G401.6 (cell line): Measurements from ENCODE around the gene DACH1.

ENCODE experiments used
- FAIRE-seq: peaks from 2 replicates; lab custom pipeline; 2012; peaks lifted over from hg19 to GRCh38; lab: Jason Lieb, UNC

Gene DACH1

GRCh38 chr13:71577127-71577526 is 289.9 kb downstream of the DACH1 start:
- no peak for FAIRE-seq

DNA sequence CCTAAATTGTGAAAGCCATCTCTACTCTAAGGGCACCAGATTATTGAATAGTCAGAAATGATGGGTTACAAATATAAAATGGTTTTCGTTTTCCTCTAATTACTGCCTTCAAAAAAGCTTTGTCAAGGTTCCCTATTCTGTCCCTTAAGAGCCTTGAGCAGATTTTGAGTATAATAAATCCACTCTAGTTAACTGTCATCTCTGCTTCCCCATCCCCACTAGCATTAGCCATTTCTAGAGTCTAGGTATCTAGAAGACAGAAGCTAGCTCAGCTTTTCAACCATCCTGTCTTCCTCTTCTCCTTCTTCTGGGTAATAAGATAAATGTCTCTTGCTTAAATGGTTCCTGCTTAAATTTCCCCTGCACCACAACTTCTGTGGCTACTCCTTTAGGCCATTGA is 290.4 kb downstream of the DACH1 start:
- FAIRE-seq, result no peak

DNA sequence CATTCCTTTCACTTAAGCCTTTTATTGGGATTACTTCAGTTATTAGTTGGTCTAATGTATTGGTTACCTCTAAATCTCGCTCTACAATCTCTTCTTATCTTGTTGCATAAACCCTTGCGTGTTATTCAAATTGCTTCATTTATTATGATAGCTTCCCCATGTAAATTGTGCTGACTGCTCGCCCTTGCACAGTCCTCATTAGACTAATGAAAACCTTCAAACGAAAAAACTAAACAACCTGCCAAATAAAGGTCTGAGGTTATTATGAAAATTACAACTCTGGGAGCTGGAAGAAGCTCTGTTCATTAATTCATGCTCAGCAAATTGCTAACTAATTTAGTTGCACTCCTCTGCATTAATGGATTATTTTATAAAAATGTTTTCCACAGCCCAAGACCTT is 320.1 kb downstream of the DACH1 start:
- FAIRE-seq, result no peak

DNA sequence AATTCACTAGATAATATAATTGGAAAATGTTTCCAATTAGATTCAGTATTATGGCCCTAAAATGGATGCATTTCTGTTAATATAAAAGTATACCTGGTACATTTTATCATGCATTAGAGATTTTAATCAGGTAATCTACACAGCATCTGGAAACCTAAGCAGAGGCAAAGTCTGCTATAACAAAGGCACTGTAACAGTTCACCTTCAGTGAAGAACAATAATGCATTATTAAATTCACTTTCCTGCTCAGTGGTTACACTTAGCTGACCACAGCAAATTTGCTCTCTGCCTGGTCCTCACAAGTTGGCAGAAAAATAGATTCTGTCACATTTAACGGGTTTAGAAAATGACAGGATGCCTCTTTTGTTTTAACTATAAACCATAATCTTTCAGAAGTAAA is 326.9 kb downstream of the DACH1 start:
- FAIRE-seq, result no peak

DNA sequence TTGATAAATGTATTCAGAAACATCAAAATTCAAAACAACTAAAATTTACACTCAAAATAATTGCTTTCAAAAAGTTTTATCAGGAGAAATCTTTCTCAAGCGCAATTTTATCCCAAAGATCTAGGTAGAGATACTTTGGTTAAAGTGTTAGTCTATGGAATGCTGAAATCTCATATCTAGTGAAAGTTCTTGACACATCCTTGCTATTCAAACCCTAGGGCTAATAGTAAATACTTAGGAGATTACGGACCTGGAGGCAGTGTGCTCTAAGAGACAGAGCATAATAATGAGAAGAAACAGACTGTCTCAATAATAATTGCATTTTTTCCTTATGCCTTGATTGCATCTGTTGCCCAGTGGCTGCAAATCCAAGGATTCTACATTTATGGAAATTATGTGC is 330.8 kb downstream of the DACH1 start:
- FAIRE-seq, result no peak

GRCh38 chr13:71524613-71525304 is 342.2 kb downstream of the DACH1 start:
- FAIRE-seq, result no peak

- no peak for FAIRE-seq
Measured at GRCh38 chr13:71524245-71524612, 342.8 kb downstream of the DACH1 start.

DNA sequence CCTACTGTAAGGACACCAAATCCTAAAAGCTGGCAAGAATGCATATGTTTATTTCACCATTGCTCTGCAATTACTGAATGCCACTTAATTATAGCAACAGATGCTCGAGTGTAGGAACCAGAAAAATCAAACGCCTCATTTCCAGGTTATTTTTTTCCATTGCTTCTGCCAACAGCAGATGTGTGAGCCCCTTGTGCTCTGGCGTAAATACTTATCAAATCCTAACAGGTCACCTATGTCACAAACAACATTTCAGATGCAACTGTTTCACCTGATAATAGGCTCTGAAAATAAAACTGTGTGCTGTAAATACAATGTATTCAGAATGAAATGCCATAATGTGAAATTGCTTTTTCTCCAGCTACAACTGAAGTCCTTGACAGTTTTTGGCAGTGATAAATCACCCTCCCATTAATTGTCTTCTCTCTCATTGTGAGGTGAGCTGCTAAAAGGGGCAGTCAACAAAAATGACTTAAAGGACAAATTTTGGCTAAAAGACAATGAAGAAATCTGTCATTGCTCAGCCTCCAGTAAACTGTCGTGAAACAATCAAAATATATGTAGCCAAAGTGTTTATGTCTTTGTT is 344.0 kb downstream of the DACH1 start:
- no peak for FAIRE-seq

GRCh38 chr13:71517004-71517403 is 350.0 kb downstream of the DACH1 start:
- no peak for FAIRE-seq

DNA sequence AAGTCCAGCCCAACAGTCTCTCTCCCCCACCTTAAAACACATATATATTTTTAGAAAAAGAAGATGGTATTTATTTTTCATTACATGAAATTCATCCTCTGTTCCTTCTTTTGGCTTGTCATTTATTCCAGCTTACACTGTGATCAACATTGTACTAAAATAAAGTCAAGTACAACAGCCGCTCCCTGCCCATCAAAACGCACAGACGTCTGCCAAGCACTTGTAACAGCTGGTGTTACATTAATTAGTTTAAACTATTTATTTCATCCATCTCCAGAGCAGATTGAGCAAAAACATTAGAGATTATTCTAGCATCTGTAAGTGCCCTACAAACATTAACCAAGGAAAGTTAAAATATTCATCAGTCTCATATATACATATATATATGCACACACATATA is 350.5 kb downstream of the DACH1 start:
- no peak for FAIRE-seq

DNA sequence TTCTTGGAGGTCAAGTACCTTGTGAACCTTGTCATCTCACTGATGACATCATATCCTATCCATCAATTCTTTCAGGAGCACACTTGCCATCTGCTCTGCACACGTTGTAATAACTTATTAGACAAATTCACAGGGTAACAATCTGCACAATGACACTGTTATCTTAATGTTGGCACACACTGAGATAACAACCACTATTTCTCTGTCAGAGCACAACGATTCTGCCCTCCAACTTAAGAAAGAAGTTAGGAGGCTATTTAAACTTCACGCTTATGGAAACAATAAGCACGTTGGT is 351.3 kb downstream of the DACH1 start:
- FAIRE-seq, result no peak

DNA sequence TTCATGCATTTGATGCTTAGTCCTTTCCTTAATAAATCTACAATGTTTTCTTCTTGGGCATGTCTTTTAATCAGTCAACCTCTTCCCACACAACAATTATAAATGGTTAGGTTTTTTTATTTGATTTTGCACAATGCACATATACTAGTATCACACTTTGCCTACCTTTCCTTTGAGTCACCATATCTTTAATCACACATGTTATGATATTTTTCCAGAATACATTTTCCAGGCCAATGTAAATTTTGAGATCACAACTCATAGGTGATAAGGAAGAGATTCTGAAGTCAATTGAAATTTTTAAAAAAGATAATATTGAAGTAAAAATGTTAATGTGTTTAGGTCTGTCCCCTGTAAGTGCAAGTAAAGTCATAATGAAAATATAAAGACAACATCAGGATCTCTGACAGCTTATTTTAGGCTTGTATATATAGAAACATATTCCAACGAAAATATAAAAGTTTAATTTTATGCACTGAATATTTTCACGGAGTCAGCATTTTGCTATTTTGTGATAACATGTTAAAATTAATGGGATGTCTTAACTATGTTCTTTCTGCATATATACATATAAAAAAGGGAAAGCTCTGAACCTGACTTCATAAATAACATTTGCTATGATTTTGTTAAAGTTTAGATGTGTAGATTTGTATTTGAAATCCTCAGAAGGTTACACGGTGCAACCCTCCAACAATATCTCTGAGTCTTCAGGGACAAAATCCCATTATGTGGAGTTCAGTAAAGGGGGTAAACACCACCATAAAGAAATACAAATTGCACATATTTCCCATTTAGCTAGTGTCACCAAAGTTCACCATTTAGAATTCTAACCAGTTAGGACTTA is 351.9 kb downstream of the DACH1 start:
- no peak for FAIRE-seq

DNA sequence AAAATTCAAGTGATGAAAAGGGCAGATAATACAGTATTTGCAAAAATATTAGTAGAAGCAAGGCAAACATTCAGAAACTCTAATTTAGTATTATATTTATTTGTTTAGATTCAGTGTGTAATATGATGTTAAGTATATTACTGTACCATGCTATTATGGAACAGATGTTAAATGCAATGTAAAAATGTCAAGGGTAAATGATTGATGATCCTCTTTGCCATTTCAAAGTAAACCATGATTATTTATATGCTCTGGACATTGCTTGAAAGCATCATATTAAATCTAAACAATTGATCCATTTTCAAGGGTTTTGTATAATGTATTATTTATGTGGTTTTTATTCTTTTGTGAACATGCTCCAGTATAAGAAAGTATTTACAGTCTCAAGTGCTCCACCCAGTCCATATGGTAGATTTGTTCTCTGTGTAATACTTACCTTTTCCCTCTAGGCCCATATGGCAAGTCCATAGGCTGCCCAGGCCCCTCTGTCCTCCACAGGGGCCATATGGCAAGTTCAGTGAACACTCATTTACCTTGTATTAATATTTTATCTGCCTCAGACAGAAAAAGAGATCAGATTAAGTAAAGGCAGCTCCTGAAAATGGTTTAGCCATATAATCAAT is 353.5 kb downstream of the DACH1 start:
- FAIRE-seq, result no peak

DNA sequence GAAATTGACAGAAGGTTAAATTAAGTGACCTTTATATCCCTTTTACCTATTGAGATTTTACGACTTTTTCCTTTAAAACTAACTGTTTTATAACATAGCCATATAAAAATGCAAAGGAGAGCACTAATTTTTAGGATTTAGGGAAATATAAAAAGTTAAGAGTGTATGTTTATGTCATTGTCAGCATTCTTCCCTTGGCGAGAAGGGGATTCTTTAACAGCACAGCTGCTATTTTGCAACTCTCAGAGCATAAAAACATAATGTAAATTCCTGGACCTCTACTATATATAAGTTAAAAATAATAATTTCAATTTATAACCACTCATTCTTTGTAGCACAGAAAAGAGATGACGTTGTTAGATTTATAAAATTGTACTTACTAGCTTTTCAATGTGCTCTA is 363.2 kb downstream of the DACH1 start:
- no peak for FAIRE-seq

GRCh38 chr13:71499944-71500514 is 367.0 kb downstream of the DACH1 start:
- no peak for FAIRE-seq

DNA sequence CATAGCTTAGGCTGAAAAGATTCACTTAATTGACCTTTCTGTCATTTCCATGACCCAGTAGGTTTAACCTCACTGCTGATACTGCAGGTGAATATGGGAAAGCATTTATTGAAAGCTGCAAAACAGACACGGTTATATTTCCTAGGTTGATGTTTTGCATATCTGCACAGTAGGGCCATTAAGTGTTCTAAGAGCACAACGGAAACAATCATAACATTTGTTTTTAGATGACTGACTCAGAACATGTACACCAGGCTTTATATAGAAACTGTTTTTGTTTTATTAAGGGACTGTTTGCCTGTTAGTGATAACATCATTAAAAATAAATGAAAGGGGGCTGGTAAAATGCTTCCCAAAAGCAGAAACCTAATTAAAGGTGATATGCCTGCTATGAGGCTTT is 367.8 kb downstream of the DACH1 start:
- no peak for FAIRE-seq

DNA sequence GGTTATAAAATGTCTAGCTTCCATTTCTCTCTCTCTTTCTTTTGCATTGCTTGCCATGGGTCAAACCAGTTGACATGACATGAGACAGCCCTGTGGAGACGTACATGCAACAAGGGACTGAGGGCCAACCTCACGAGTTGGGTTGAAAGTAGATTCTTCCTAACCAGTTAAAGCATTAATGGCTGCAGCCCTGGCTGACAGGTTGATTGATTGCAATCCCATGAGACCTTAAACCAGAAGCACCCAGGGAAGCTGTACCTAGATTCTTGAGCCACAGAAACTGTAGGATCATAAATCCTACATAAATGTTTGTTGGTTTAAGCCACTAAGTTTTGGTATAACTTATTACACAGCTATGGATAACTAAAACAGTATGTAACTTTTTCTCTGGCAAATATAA is 373.8 kb downstream of the DACH1 start:
- no peak for FAIRE-seq

- FAIRE-seq, result no peak
Measured at GRCh38 chr13:71492346-71492871, 374.6 kb downstream of the DACH1 start.

DNA sequence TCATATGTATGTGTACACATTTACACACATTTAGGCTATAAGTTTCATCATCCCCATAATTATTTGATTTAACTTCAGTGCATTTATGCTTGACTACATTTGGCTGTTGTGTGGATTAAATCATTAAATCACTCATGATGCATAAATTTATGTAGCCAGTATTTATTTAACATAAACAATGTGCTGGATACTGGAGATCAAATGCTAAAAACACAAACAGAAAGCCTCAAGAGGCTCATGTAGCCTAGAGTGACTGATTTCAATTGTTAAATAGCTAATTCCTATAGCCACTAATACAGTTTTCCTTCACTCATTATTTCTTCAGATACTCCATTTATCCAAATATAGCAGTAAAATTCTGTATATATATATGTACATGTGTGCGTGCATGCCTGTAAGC is 376.0 kb downstream of the DACH1 start:
- FAIRE-seq, result no peak

DNA sequence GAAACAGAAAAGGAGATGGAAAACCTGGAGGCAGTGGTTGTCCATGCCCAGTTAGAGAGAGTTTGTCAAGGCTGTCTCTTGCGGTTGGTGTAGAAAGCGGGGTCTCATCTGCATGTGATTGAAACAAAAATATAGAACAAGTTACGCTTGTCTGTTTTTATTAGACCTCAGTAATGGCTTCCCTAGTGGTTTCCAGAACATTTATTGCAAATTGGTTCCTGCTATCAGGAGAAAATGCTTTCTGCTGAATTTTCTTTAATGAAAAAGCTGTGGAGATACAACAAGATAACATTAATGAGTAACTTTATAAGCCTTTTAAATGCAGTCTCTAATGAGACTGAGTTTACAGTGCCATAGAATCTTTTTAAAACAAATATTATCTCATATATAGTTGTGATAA is 378.0 kb downstream of the DACH1 start:
- no peak for FAIRE-seq

DNA sequence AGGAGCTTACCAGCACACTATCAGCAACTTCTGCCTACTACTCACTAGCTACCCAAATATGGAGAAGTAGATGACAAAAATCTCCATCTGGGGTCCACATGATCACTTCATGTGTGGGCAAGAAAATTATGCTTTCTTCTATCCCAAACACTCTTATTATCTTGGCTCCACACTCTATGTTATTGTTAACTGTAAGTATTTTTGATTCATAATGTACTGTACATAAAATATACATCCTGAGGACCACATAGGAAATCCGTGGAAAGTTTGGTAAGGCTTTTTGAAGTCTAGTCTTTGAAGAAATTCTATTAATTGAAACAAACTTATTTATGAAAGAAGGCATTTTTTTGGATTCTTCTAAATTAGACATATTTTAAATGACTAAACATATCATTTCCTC is 378.8 kb downstream of the DACH1 start:
- FAIRE-seq, result no peak

GRCh38 chr13:71485913-71486312 is 381.1 kb downstream of the DACH1 start:
- peak; percentile 64 for FAIRE-seq

DNA sequence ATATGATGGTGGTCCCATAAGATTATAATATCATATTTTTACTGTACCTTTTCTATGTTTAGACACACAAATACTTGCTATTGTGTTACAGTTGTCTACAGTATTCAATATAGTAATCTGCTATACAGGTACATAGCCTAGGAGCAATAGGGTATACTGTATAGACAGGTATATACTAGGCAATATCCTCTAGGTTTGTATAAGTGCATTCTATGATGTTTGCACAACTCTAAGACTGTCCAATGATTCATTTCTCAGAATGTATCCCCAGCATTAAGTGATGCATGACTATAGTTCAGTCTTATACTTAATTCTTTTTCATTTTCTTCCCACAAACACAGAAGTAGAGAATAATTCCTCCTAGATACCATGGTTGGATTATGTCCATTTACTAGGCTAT is 383.3 kb downstream of the DACH1 start:
- no peak for FAIRE-seq
